Epidermal melanocyte (primary cell): ENCODE data around the gene TJAP1.

ENCODE experiments used
- DNase-seq: peaks from one replicate; pipeline ENCODE4 v3.0.0; 2011; ENCODE audit warnings: low spot score; ENCODE audit not compliant: insufficient read length

TJAP1 gene

GRCh38 chr6:43503443-43503842, 26.1 kb downstream of the TJAP1 start:
- DNase-seq = no peak

- no peak for DNase-seq
These were observed 27.6 kb downstream of the TJAP1 start for GRCh38 chr6:43504756-43505593.

GRCh38 chr6:43505718-43506117, 28.3 kb downstream of the TJAP1 start:
- no peak for DNase-seq

- DNase-seq = no peak
These were observed 28.8 kb downstream of the TJAP1 start for GRCh38 chr6:43506171-43506570.

GRCh38 chr6:43506667-43507471, 29.5 kb downstream of the TJAP1 start:
- DNase-seq = peak; percentile 56

- no peak for DNase-seq
These were observed 31.2 kb downstream of the TJAP1 start for GRCh38 chr6:43508481-43509141.

- DNase-seq = no peak
These were observed 32.0 kb downstream of the TJAP1 start for GRCh38 chr6:43509142-43509983.

- no peak for DNase-seq
These were observed 32.8 kb downstream of the TJAP1 start, which contains the start of gene LRRC73 for GRCh38 chr6:43509984-43510826. Gene LRRC73, minus strand, starts transcription at chr6:43510346. Its CDS starts 561 bp downstream, at chr6:43509785.

GRCh38 chr6:43510827-43511163, 33.4 kb downstream of the TJAP1 start:
- DNase-seq = no peak

GRCh38 chr6:43511824-43512415, 34.5 kb downstream of the TJAP1 start:
- no peak for DNase-seq

GRCh38 chr6:43515808-43516207, 38.4 kb downstream of the TJAP1 start:
- DNase-seq = no peak

GRCh38 chr6:43516367-43516696, 39.0 kb downstream of the TJAP1 start:
- no peak for DNase-seq

- DNase-seq = peak; percentile 99
These were observed 39.5 kb downstream of the TJAP1 start, which contains the start of the genes POLR1C and YIPF3 for GRCh38 chr6:43516697-43517504. Gene POLR1C, plus strand, starts transcription at chr6:43517089. Its CDS starts 21 bp downstream, at chr6:43517110. Gene YIPF3, minus strand, starts transcription at chr6:43516926. Its CDS starts 119 bp downstream, at chr6:43516807.

GRCh38 chr6:43517505-43518357, 40.4 kb downstream of the TJAP1 start:
- DNase-seq = no peak

GRCh38 chr6:43520097-43520496, 42.7 kb downstream of the TJAP1 start:
- no peak for DNase-seq

GRCh38 chr6:43521836-43522235, 44.5 kb downstream of the TJAP1 start:
- no peak for DNase-seq

- DNase-seq = no peak
These were observed 45.3 kb downstream of the TJAP1 start for GRCh38 chr6:43522547-43523261.
